B cell (primary cell): ENCODE results near the gene FBN2. TPM values are rescaled to one million over a fixed set of nuclear protein-coding genes. Genes with fewer than 3 reads are reported as not detected.

ENCODE experiments used
- ATAC-seq: fragments of 200-7000 bp; cut with Tn5 transposase; one replicate; pipeline ENCODE4 v1.10.0; 2021; ENCODE audit warnings: low read depth, mild to moderate bottlenecking, moderate number of reproducible peaks, moderate library complexity
- CTCF ChIA-PET: fragments of 350-600 bp; sonication (Branson Sonifier 250); formaldehyde crosslinking; loops from one replicate; lab custom pipeline; 2021; ENCODE audit warnings: antibody characterized with exemption, inconsistent platforms; lab: Charles Lee
- POLR2A ChIA-PET: fragments of 350-600 bp; sonication (Branson Sonifier 250); formaldehyde crosslinking; loops from one replicate; lab custom pipeline; 2021; ENCODE audit warnings: antibody characterized with exemption; lab: Charles Lee
- DNase-seq: peaks from one replicate; pipeline ENCODE4 v3.0.0; 2013
- H2AFZ ChIP-seq: 2 replicates; pipeline ENCODE4 v1.6.1; 2012; ENCODE audit warnings: mild to moderate bottlenecking, low read depth, low read length; ENCODE audit not compliant: insufficient read depth, poor library complexity, severe bottlenecking
- H3K27ac ChIP-seq, 2 donors: 1 replicate in 1 of 2; 2 replicates in 1 of 2; pipeline ENCODE4 v1.5.1; 2012 to 2013; ENCODE audit warnings: low read length in 2 of 2, mild to moderate bottlenecking in 2 of 2, moderate library complexity in 1 of 2
- H3K27me3 ChIP-seq, 4 experiments: fragments of 200-600 bp in 1 of 4; sonication (generic) in 1 of 4; replicated peaks in 1 of 4; 1 replicate in 2 of 4; 2 replicates in 2 of 4; pipeline versions ENCODE4 v1.6.1 to v1.7.0; 2013 to 2016; ENCODE audit warnings: low read length in 3 of 4, mild to moderate bottlenecking in 2 of 4, mixed read lengths in 1 of 4, moderate library complexity in 1 of 4; ENCODE audit not compliant: insufficient read depth in 4 of 4, control insufficient read depth in 3 of 4; ENCODE audit errors: control extremely low read depth in 1 of 4
- H3K36me3 ChIP-seq, 2 experiments: replicated peaks in 1 of 2; 1 replicate in 1 of 2; 2 replicates in 1 of 2; pipeline versions ENCODE4 v1.6.1 to v1.7.1; 2013; ENCODE audit warnings: low read length in 1 of 2; ENCODE audit not compliant: insufficient read depth in 2 of 2, control insufficient read depth in 1 of 2; ENCODE audit errors: control extremely low read depth in 1 of 2, extremely low read depth in 1 of 2
- H3K4me1 ChIP-seq, 2 donors: fragments of 200-600 bp in 1 of 2; sonication (generic) in 1 of 2; 1 replicate in 1 of 2; 2 replicates in 1 of 2; pipeline versions ENCODE4 v1.5.1 to v1.6.1; 2013 to 2017; ENCODE audit warnings: low read length in 2 of 2; ENCODE audit not compliant: control insufficient read depth in 2 of 2, insufficient read depth in 2 of 2
- H3K4me2 ChIP-seq: replicated peaks from 2 replicates; pipeline ENCODE3; 2012; ENCODE audit warnings: mild to moderate bottlenecking, low read depth, low read length; ENCODE audit not compliant: poor library complexity, severe bottlenecking
- H3K4me3 ChIP-seq, 5 experiments: fragments of 200-600 bp in 1 of 5; sonication (generic) in 1 of 5; 1 replicate in 3 of 5; 2 replicates in 2 of 5; pipeline versions ENCODE4 v1.5.1 to v1.7.0; 2011 to 2016; ENCODE audit warnings: low read length in 4 of 5, mild to moderate bottlenecking in 4 of 5, low read depth in 2 of 5, control low read depth in 1 of 5, moderate library complexity in 1 of 5; ENCODE audit not compliant: insufficient read depth in 1 of 5; ENCODE audit errors: control extremely low read depth in 1 of 5, extremely low read depth in 1 of 5
- H3K79me2 ChIP-seq: fragments of 200-600 bp; sonication (generic); one replicate; pipeline ENCODE4 v1.6.0; 2016; ENCODE audit warnings: low read length; ENCODE audit not compliant: control insufficient read depth, insufficient read depth
- H3K9ac ChIP-seq: fragments of 200-600 bp; sonication (generic); 2 replicates; pipeline ENCODE4 v1.6.1; 2017; ENCODE audit warnings: mild to moderate bottlenecking, low read length, moderate library complexity
- H3K9me3 ChIP-seq, 3 donors: one replicate each; pipeline versions ENCODE4 v1.6.1 to v1.7.1; 2013; ENCODE audit warnings: low read length in 2 of 3; ENCODE audit not compliant: control insufficient read depth in 2 of 3, insufficient read depth in 1 of 3; ENCODE audit errors: control extremely low read depth in 1 of 3
- H4K20me1 ChIP-seq: 2 replicates; pipeline ENCODE4 v1.6.0; 2012; ENCODE audit warnings: mild to moderate bottlenecking, low read length; ENCODE audit not compliant: insufficient read depth, control insufficient read depth, poor library complexity, severe bottlenecking
- H3K27ac Mint-ChIP-seq: one replicate; pipeline ENCODE4 v1.8.0; 2021; ENCODE audit warnings: mixed read lengths
- H3K27me3 Mint-ChIP-seq: one replicate; pipeline ENCODE4 v1.8.0; 2021; ENCODE audit warnings: mixed read lengths
- H3K4me1 Mint-ChIP-seq: one replicate; pipeline ENCODE4 v1.8.0; 2021; ENCODE audit warnings: mixed read lengths
- H3K4me3 Mint-ChIP-seq: one replicate; pipeline ENCODE4 v1.8.0; 2021; ENCODE audit warnings: mixed read lengths
- H3K9me3 Mint-ChIP-seq: one replicate; pipeline ENCODE4 v1.8.0; 2022; ENCODE audit warnings: mixed read lengths; ENCODE audit not compliant: insufficient read depth
- CTCF ChIP-seq: fragments of 200-600 bp; IDR thresholded peaks from one replicate; pipeline ENCODE4 v1.8.0; 2022; ENCODE audit warnings: antibody characterized with exemption, mild to moderate bottlenecking
- EZH2 ChIP-seq: IDR thresholded peaks from 2 replicates; pipeline ENCODE4 v1.6.1; 2012; ENCODE audit warnings: borderline replicate concordance, low read depth, mild to moderate bottlenecking, moderate library complexity, low read length; ENCODE audit not compliant: insufficient read depth, poor library complexity, severe bottlenecking
- WGBS: methylation state at CpG from one replicate; pipeline ENCODE4 v1.1.5; 2013; ENCODE audit warnings: missing lambda C conversion rate; ENCODE audit not compliant: insufficient coverage; 5-methylcytosine and 5-hydroxymethylcytosine counted together
- intact Hi-C: fragments of 100-400 bp; cut with micrococcal nuclease; formaldehyde crosslinking; loops from one replicate; pipeline ENCODE4 v1.10.0; 2022
- polyA plus RNA-seq: library from polyadenylated mRNA; depleted of rRNA; stranded (reverse); fragments of >200 nt; gene quantifications from 2 replicates; pipeline ENCODE4 v1.2.3, GENCODE V29; 2012
- total RNA-seq, 2 donors: library from RNA; stranded (reverse); fragments of 120-200 nt in 1 of 2; gene quantifications; 1 replicate in 1 of 2; 2 replicates in 1 of 2; pipeline versions ENCODE4 v1.2.3 to v1.2.4, GENCODE V29; 2013 to 2022

Gene FBN2
- total and polyA plus RNA-seq, 2 donors (not counting 1 experiment from before 2014, with no cell fraction given) = 0.03 TPM; not detected in 1

DNA sequence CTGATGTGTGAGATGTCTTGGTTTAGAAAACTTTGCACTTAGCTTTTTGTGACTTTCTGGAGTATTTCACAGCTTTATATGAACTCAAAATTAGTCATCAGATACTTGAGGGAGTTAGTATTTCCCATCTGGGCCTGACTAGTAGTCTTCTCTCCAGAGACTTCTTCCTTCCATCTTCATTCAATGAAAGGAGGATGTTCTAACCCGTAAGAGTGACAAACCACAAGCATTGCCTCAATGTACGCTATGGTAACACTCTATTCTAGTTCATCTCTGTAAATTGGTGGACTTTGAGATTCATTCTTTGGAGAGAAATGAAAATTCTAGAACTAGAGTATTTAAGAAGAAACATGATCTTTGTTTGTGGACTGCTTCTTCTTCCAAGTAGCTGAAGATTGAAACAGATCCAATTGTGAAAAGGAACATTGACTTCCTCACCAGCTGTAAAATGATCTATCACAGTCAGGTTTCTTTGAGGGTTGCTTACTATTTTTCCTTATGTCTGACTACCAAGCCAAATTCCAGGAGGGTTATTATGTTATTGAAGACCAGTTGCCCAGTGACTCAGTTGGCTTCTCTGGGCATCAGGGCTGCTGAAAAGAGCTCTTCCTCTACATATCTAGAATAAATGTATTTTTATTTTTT lies 296.9 kb downstream of the FBN2 start:
- Histone ChIP-seq H3K9me3 (no peaks in the 10 kb centered on the region), H3K9ac (no peak overlapping the region), H2AFZ (no peak overlapping the region), H3K79me2 (no peaks in the 10 kb centered on the region), H3K27me3 (no peaks in the 10 kb centered on the region), H4K20me1 (no peaks in the 10 kb centered on the region), H3K4me1 (no peaks in the 10 kb centered on the region), H3K27ac (no peak overlapping the region), H3K4me3 (no peak overlapping the region), H3K4me2 (no peak overlapping the region), H3K36me3 (no peaks in the 10 kb centered on the region)
- Mint-ChIP-seq H3K27ac (no peak overlapping the region), H3K9me3 (no peaks in the 10 kb centered on the region), H3K27me3 (peaks cover 12% of the 10 kb centered on the region), H3K4me3 (no peak overlapping the region), H3K4me1 (no peaks in the 10 kb centered on the region)
- DNase-seq (no peak), ATAC-seq (no peak)
- intact Hi-C loops = no loop called here
- ChIA-PET CTCF (no interaction called here), POLR2A (no interaction called here)
- no CpG with 5 or more reads among the region's 2 CpGs for WGBS
- no peak for TF ChIP-seq CTCF
- TF ChIP-seq EZH2 = no peak

GRCh38 chr5:128237546-128237945 lies 300.5 kb downstream of the FBN2 start:
- intact Hi-C loops = no loop called here
- Histone ChIP-seq H3K9me3 (no peaks in the 10 kb centered on the region), H3K36me3 (no peaks in the 10 kb centered on the region), H3K4me3 (no peak overlapping the region), H3K79me2 (no peaks in the 10 kb centered on the region), H3K9ac (no peak overlapping the region), H3K27ac (no peak overlapping the region), H3K4me2 (no peak overlapping the region), H3K27me3 (no peaks in the 10 kb centered on the region), H3K4me1 (no peaks in the 10 kb centered on the region), H4K20me1 (no peaks in the 10 kb centered on the region), H2AFZ (no peak overlapping the region)
- ATAC-seq (no peak), DNase-seq (no peak)
- ChIA-PET CTCF (no interaction called here), POLR2A (no interaction called here)
- no peak overlapping the region for H3K4me3 Mint-ChIP-seq
- H3K27ac Mint-ChIP-seq = no peak overlapping the region
- no peaks in the 10 kb centered on the region for H3K9me3 Mint-ChIP-seq
- 80% methylated on average over 4 of the region's 8 CpGs for WGBS
- no peaks in the 10 kb centered on the region for H3K4me1 Mint-ChIP-seq
- peaks cover 12% of the 10 kb centered on the region for H3K27me3 Mint-ChIP-seq
- TF ChIP-seq CTCF (no peak), EZH2 (no peak)
